ENCODE results near the gene BPIFA1. TPM values are rescaled to one million over a fixed set of nuclear protein-coding genes. Genes with fewer than 3 reads are reported as not detected.

BPIFA1 gene
- total and polyA plus RNA-seq, 2 of the 8 experiments (the other 6 are each of a cell fraction or from before 2014, with no cell fraction given): not detected

DNA sequence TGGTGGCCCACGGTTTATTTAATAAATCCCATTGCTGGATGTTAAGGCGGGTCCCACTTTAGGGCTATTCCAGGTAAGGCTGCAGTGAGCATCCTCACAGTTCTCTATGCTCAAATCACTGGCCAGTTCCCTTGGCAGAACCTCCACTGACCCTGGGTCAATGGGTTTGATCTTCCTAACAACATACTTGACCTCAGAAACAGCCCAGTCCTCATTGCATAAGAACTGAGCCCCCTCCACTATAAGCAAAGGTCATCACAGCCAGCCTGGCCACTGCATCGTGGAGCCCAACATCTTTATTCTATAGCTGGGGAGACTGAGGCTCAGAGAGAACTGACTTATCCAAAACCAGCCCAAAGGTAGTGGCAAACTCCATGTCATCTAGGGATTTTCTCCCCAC, 42.9 kb downstream of the BPIFA1 start (continued):
- TF ChIP-seq, protein P1, sequence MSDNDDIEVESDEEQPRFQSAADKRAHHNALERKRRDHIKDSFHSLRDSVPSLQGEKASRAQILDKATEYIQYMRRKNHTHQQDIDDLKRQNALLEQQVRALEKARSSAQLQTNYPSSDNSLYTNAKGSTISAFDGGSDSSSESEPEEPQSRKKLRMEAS (IDR thresholded peaks at IDR 0.05): no peak
- no peak for TF ChIP-seq SP2 (IDR thresholded peaks at IDR 0.05; ENCODE audit: low read length)
